AG10803 (cell line): Measurements from ENCODE around the gene KRTAP12-2.
"Not testable (repeated sequence)": the region's sequence is repeated elsewhere in the genome, so short reads cannot be mapped to it uniquely, and the experiment has no call there.

Source experiments
- DNase-seq: peaks from one replicate; pipeline ENCODE4 v3.0.0; 2010; ENCODE audit warnings: low read depth
- H3K4me3 ChIP-seq: 2 replicates; pipeline ENCODE4 v1.5.1; 2011; ENCODE audit warnings: mild to moderate bottlenecking, low read length, control low read depth
- TF ChIP-seq, protein P1 (sequence below): conservative IDR thresholded peaks from 2 replicates; pipeline ENCODE4 v1.5.1; 2011; ENCODE audit warnings: mild to moderate bottlenecking, low read length, control low read depth, inconsistent platforms

Gene KRTAP12-2

GRCh38 chr21:44677881-44678280 lies 11.2 kb upstream of the KRTAP12-2 start:
- no peak for DNase-seq
- TF ChIP-seq, protein P1, sequence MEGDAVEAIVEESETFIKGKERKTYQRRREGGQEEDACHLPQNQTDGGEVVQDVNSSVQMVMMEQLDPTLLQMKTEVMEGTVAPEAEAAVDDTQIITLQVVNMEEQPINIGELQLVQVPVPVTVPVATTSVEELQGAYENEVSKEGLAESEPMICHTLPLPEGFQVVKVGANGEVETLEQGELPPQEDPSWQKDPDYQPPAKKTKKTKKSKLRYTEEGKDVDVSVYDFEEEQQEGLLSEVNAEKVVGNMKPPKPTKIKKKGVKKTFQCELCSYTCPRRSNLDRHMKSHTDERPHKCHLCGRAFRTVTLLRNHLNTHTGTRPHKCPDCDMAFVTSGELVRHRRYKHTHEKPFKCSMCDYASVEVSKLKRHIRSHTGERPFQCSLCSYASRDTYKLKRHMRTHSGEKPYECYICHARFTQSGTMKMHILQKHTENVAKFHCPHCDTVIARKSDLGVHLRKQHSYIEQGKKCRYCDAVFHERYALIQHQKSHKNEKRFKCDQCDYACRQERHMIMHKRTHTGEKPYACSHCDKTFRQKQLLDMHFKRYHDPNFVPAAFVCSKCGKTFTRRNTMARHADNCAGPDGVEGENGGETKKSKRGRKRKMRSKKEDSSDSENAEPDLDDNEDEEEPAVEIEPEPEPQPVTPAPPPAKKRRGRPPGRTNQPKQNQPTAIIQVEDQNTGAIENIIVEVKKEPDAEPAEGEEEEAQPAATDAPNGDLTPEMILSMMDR, result no peak
- no peak overlapping the region for H3K4me3 ChIP-seq

GRCh38 chr21:44671911-44672310 lies 5.2 kb upstream of the KRTAP12-2 start:
- TF ChIP-seq, protein P1, result no peak
- no peak overlapping the region for H3K4me3 ChIP-seq
- no peak for DNase-seq

- no peak for DNase-seq
- H3K4me3 ChIP-seq, result no peak overlapping the region
- TF ChIP-seq, protein P1, result no peak
Measured at GRCh38 chr21:44670642-44671432, 4.1 kb upstream of the KRTAP12-2 start.

GRCh38 chr21:44667612-44668011 lies 885 bp upstream of the KRTAP12-2 start:
- TF ChIP-seq, protein P1, result no peak
- no peak overlapping the region for H3K4me3 ChIP-seq
- no peak for DNase-seq

- no peak for DNase-seq
- H3K4me3 ChIP-seq, result no peak overlapping the region
- TF ChIP-seq, protein P1, result no peak
Measured at GRCh38 chr21:44664691-44665090, 2.0 kb downstream of the KRTAP12-2 start.

DNA sequence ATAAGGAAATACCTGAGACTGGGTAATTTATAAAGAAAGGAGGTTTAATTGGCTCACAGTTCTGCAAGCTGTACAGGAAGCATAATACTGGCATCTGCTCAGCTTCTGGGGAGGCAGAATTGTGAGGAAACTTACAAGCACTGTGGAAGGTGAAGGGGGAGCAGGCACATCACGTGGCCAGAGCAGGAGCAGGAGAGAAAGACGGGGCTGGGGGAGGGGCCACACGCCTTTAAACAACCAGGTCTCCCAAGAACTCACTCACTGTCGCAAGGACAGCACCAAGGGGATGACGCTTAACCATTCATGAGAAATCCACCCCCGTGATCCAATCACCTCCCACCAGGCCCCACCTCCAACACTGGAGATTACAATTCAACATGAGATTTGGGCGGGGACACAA lies 5.2 kb downstream of the KRTAP12-2 start:
- DNase-seq, H3K4me3 ChIP-seq: not testable (repeated sequence)

DNA sequence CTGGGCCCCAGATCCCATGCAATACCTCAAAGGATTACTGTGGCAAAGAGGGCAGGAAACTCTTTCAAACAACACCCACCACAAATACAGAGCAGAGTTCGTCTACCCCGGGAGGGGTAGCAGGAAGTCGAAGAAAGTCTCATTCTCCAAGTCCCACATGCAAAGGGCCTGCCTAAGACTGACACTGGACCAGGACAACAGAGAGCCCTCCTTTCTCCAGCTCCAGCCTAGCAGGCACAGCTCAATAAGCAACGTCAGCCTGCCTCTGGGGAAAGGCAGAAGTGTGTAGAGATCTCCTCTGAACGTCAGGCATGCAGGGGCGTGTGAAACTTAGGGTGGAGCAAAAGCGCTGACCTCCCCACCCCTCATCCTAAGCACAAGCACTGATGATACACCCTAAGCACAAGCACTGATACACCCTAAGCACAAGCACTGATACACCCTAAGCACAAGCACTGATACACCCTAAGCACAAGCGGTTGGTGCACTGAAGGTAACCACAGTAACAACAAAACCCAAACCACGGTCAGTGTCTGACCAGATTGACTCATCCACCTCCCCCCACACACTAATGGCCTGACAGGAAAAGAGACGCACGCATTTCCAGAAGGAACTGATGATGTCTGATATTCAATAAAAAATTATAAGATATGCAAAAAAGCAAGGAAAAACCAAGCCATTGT lies 7.7 kb downstream of the KRTAP12-2 start:
- TF ChIP-seq, protein P1, result no peak
- no peak overlapping the region for H3K4me3 ChIP-seq
- DNase-seq, result no peak
